K562 treated with DMSO at 1 percent for 12 hours (cell line): ENCODE measurements around the gene GNGT2. TPM values are rescaled to one million over a fixed set of nuclear protein-coding genes. Genes with fewer than 3 reads are reported as not detected.

Source experiments
- total RNA-seq: library from RNA; unstranded; fragments of 300-600 nt; gene quantifications from 2 replicates; pipeline ENCODE4 v1.2.3, GENCODE V29; 2022; ENCODE audit not compliant: insufficient read depth

Gene GNGT2
- not detected in 2 replicates for total RNA-seq

DNA sequence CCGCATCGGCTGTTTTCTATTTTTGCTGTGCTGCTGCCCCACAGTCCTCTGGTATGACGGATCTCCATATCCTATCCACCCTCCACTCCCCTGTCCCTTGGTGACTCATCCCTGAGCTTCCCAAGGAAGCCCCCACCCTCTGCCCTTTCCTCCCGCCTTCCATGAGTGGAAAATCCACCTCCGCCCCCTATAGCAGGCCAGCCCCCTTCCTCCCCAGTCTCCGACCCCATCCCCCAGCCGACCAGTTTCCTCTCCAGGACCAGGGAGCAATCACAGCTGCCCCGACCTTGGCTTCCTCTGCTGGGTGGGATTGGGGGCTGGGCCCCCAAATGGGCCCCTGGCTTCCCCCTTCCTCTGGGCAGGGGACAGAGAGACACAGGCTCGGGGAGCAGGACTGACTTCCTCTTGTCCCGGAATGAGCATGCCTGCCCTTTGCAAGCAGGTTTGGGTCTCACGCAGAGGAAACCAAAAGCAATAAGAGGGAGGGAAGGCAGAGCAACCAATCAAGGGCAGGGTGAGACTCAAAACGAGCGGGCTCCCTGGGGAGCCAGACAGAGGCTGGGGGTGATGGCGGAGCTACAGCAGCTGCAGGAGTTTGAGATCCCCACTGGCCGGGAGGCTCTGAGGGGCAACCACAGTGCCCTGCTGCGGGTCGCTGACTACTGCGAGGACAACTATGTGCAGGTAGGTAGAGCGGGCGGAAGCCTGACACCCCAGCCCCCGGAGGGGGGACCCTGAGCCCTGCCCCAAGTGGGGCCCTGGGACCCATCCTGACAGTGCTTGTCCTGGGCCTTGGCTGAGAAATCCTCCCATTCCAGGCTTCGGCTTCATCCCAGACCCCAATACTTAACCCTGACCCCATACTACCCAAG lies at the start of gene GNGT2, which contains the start of gene ABI3:
GNGT2 (minus strand) TSS at position 417 of the 872 bp plus-strand sequence. CDS start 3,152 bp downstream, outside the sequence.
ABI3 (plus strand) TSS at position 550 of the 872 bp plus-strand sequence; CDS start at position 568, 18 bp downstream.

DNA sequence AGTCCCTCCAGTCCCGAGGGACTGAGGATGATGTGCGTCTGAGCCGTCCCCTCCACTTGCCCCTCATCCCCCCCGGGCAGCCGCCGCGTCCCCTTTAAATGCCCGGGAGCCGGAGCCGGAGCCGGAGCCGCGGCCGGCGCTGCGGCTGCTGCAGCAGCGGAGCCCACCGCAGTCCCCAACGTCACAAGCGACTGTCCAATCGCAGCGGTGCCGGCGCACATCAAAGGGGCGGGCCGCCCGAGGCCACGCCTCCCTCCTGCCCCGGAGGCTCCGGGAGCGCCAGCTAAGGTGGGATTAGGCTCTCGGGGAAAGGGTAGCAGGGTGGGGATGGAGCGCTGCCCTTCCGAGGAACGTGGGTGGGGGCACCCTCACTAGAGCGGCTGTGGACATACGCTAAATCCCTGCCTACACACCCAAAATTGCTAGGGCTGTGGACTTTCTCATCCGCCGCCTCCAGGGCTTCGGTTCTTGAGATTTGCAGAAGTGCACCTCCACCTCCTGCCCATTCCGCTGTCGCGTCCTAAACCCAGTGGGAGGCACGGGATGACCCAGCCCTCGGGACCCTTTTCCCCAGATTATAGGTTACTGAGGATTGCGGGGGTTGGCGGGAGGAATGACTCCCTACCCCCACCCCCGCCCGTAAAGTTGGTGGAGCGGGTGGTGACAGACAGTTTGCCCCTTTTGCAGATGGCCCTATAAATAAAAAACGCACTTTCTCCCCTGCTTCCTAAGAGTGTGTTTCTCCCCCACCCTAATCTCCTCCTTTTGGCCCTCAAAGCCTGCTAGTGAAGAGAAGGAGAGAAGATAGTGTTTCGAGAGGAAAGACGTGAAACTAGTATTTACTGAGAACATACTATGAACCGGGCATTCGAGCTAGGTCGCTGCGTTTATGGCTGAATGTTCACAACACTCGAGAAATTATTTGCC lies 20.5 kb upstream of the GNGT2 start, which contains the start of gene PHOSPHO1:
PHOSPHO1 (minus strand) TSS at position 152 of the 927 bp plus-strand sequence. CDS start 4,096 bp downstream, outside the sequence.

Other genes with a start within 250 kb of the GNGT2 start
- gene GIP, start 242.0 kb downstream of the GNGT2 start, total RNA-seq: not detected in 2 replicates
- 8.8 and 32.3 TPM in 2 replicates for gene IGF2BP1, start 213.2 kb downstream of the GNGT2 start, total RNA-seq
- not detected in 2 replicates for gene B4GALNT2, start 77.8 kb downstream of the GNGT2 start, total RNA-seq
- gene ABI3, start 133 bp upstream of the GNGT2 start, total RNA-seq: not detected in 2 replicates
- gene PHOSPHO1, start 20.2 kb upstream of the GNGT2 start, total RNA-seq: 0.58 TPM in 1 of 2 replicates, not detected in the other
- 3.5 and 11.2 TPM in 2 replicates for gene ZNF652, start 151.7 kb upstream of the GNGT2 start, total RNA-seq
- 126 and 128 TPM in 2 replicates for gene PHB1, start 204.3 kb upstream of the GNGT2 start, total RNA-seq